DMS53 (cell line): ENCODE data around the gene LY6G6F.

Source experiments
- DNase-seq: peaks from one replicate; lab custom pipeline; 2025; lab: John Stamatoyannopoulos, UW

LY6G6F gene

DNA sequence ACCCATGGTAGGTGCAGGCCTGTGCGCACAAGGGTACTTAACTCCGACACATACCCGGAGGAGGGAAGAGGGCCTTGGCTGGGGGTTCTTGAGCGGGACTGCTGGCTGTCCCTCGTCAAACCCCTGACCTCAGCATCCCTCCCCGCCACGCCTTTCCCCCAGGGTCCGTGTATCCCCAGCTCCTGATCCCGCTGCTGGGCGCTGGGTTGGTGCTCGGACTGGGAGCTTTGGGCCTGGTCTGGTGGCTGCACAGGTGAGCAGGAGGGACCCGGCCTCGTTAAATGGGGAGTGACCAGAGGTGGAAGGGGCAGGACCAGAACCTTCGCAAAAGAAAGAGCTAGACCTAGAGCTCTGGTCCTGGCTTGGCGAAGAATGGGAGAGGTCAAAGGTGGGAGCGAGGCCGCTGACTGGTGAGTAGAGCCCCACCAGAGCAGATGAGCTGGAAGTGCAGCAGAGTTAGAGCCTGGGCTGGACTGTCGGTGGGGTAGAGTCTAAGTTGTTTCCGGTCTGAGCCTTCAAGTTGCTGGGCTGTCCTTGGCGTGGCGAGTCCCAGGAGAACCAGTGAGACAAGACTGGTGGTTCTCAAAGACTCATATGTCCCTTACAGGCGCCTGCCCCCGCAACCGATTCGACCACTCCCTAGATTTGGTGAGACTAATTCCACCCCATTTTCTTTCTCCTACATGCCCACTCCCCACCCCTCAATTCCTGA is 17.5 kb downstream of the LY6G6F start:
- no peak for DNase-seq

DNA sequence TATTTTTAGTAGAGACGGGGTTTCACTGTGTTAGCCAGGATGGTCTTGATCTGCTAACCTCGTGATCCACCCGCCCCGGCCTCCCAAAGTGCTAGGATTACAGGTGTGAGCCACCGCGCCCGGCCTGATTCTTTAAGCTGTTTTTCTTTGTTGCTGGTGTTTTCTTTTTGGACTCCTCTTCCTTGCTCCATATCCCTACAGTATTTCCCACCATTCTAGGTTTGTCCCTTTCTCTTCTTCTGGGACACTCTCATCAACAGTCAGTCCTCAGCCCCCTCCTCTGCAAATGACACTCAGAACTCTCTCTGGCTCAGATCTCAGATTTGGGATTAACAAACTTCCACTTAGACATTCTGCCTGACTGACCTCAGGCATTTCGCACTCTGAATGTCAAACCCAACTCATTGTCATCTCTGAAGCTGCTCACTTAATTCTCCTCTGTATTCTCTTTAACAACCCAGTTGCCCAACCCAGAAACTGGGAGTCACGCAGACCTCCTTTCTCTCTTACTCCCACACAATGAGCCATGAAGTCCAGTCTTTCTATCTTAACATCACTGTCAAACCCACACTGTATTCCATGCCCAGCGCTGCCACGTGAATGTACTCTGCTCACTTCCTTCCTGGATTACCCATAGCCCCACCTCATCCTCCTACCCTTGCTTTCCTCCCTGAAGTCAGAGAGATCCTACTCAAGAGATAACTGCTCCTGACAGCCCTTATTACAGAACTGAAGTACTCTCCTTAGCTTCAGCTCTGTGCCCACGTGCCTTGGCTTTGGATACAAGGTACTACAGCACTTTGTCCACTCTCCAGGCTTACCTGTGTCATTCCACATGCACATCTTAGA is 19.1 kb downstream of the LY6G6F start:
- no peak for DNase-seq

DNA sequence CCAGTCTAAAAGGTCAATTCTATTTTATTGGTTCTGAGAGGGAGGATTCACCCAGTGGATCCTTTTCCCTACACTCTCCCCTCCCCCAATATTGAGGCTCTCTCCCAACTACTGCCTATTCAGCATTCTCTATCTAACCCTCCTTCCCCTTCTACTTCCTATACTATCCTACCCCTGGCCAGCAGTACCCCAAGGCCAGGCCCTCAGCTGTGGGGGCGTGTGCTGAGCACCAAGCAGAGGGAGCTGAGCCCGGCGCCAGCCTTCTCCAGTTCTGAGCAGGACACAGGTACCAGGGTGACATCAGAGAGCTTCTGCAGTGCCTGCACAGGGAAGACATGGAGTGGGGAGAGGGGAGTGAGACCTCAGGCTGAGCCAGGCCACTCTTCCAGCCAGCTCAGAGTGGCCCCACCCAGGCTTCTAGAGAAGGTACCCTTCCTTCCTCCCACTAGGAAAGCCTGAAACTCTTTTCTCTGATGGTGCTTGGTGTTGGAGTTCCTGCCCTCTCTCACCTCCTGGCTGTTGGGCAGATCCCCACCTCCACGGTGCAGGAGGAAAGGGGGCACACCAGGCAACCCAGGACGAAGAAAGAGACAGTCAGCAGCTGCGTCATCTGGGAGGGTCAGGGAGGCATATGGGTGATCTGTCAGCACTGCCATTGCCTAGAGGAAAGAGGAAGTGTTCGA is 20.5 kb downstream of the LY6G6F start:
- DNase-seq = no peak

DNA sequence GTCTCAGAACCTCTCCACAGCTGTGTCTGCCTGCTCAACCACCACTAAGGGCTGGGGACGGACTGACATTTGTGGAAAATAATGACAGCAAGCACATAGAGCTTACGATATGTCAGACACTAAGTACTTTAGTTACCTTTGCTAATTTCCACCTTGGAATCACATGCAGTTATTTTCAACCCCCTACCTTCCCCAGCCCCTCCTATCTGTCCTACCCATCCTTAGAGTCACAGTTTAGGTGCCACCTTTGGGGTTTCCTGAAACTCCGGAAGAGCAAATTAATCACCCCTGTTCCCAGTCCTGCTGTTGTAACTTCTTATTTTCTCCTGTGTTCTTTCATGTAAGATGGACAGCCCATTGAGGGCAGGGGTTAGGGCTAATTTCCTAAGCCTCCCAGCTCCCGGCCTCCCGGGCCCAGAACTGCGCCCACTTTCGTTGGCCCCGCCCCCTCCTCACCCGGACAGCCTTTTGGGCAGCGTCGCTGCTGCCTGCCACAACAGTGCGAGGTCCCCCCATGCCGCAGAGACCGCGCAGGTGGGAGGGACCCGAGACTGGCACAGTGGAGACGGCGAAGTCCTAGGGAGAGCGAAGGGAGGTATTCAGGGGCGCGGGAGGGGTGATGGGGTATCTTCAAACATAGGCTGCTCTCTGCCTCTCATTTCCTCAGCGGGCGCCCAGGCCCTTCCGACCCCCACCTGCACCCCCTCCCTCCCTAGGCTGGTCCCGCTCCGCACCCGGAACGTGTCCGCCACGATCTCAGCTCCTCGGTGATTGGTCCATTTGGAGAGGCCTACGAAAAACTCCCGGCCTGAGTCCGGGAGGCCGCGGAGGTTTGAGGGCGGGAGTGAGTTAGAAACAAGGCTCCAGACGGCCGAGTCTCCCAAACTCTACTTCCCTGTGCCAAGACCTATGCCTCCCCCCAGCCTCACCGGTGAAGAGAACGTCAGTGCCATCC is 21.3 kb downstream of the LY6G6F start:
- DNase-seq = no peak

DNA sequence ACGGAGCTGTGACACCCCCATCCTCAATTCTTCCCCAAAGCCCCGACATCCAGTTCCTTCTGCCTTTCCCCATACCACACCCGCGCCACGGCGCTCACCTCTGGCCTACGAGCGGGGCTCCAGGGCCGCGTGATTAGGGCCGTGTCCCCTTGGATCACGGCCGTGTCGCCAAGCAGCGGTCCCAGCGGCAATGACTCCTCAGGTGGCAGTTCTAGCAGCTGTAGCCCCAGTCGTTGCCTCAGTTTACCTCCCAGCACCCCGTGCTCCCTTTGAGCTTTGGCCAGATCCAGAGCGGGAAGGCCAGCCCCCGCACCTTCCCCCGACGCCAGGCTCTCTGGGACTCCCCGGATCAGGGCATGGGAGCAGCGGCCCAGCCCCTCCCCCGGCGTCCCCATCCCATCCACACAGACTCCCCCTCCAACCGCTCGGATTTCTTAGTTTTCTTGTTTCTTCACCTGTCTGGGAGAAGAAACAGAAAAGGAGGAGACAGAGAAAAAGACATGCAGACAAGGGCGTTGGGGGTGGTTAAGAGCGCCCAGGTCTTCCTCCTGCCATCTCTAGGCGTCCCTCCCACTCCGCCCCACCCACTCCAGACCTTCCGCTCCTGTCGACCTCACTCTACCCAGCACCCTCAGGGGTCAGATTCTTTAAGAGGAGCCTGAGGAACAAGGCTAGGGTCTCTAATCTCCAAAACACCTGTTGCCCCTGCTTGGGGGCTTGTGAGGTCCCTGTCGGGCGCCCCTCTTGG is 22.3 kb downstream of the LY6G6F start, which contains the start of gene DDAH2:
DDAH2 (minus strand) TSS at position 533 of the 748 bp plus-strand sequence; CDS start at position 395, 138 bp downstream.
- no peak for DNase-seq

DNA sequence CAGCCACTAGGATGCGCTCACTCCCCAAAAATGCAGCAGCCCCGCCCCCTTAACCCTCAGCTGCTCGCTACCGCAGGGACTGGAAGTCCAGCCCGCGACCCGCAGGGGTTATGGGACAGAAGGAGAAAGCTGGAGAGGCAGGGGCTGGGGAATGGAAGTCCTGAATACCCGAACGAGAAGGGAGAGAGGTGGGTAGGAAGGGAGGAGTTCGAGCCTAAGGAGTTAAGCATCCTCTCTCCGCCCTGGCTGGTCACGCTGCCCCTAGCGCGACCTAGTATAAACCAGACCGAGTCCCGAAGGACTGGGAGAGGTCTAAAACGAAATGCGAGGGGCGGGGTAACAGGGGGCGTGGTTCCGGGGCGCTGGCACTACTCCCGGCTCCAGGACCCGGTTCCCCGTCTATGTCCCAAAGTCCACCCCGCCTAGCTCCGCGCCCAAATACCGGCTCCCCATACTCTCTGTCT is 22.9 kb downstream of the LY6G6F start:
- DNase-seq = peak; percentile 94

DNA sequence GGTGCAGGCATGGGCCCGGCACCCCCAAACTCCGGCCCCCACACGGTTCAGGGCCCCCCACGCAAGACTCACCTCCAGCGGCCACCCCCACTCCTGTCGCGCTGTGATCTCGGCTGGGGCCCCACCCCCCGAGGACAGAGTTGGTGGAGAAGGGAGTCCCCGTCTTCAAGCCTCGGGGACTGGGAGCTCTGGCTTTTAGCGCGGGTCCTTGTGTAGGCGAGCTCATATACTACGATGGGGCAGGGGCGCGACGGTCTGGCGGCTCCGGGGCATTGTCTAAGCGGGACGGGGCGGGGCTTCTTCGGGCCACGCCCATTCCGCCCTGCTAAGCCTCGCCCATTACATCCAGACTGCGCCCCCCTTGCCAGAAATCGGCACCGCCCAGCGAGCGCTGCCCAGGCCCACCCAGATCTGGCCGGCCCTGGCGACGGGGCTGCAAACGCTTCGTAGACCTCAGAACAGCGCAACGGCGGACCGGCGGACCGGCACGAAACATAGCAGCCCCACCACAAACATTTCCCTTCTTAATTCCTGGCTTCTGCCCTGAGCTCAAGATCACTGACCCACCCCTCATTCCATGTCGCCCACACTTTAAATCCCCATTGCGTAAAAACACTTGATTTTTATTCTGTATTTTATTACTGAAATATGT is 23.4 kb downstream of the LY6G6F start:
- peak; percentile 74 for DNase-seq

DNA sequence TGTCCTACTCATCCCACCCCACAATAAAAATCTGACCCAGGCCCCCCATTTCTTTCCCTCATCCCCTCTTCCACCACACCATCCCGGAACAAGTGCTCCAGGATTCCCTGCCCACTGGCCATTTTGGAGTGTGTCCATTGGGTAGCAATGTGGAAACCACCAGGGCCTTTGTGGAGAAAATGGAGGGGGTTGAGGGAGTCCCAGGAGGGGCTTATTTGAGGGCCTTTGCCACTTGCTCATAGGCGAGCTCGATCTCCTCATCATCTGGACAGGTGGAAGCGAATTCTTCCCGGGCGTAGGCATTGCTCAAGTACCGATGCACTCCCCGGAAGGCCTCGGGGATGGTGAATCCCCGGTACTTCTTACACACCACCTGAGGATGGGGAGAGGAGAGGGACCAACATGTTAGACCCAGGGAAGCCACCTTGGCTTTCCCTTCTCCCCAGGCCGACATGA is 24.0 kb downstream of the LY6G6F start:
- DNase-seq = peak; percentile 37

DNA sequence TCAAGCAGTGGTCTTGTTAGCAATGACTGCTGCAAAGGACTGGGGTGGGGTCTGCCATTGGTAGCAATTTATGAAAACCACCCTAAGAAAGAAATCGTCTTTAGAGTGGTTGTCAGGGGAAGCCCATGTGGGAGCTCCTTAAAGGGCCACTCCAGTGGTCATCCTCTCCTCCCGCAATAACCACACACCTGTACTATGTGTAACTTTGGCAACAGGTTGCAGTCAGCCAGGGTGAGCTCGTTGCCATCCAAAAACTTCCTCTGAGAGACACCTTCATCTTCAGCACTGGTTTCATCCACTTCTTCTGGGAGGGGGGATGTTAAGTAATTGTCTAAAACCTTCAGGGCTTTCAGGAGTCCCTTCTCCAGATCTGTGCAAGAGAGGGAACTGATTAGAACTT is 25.4 kb downstream of the LY6G6F start:
- no peak for DNase-seq

DNA sequence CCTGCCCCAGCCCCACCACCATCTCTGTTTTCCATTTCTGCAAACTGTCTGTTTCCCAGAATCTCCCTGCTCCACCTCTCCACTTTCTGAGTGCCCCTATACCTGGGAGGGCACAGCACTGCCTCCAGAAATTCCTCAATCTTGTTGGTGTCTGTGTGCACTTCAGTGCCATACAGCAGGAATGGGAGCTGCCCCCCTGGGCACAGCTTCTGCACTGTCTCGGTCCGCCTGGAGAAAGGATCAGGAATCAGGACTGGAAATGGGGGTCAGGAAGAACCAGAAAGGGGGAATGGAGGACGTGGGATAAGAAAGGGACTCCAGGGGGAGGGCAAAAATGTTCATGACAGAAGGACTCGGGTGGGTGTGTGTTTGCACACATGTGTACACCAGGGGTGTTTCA is 27.1 kb downstream of the LY6G6F start:
- DNase-seq = no peak

DNA sequence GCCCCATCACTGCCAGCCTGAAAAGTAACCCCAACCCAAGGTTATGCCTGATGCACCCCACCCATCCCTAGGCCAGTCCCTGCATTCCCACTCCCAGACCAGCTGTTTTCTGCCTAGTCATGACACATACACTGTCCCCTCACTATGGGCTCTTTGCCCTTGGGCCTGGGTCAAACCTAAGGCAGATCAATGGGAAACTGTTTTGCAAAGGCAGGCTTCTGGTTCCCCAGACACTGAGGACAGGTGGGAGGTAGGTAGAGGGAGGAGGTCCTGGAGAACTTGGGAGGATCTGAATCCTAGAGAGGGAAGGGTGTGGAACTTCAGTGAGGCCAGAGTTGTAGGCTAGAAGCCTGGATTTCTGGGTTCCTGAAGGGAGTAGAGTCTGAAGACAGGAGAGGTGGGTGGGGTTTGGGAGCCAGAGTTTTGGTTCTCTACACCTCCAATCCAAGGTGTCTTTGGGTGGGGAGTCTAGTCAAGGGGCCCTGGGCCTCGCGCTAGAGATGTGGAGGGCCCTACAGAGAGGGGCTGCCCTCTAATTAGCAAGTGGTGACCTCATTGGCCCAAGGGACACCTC is 27.7 kb downstream of the LY6G6F start:
- no peak for DNase-seq

DNA sequence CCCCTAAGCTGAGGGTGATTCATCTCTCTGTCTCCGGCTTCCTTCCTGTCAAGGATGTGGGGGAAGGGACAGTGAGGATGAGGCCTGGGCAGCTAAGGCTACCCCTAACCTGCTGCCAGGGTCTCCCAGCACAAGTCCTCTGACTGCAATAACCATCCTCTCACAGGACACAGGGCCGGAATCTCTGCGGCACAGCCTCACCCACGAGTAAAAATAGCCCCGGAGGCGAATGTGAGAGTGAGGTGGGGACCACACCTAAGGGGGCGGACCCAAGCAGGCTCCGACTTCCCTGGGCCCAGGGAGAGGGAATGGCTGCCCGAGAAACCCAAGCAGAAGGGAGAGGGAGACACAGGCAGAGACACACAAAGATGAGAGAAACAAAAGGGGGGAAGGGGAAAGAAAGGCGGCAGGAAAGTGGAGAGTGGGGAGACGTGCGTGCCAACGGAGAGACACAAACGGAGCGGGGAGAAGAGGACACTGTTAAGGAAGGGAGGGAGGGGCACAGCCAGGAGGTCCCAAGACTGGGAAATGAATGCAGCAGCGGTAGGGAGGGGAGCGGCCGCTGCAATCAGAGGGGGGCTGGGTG is 28.2 kb downstream of the LY6G6F start:
- peak; percentile 87 for DNase-seq

DNA sequence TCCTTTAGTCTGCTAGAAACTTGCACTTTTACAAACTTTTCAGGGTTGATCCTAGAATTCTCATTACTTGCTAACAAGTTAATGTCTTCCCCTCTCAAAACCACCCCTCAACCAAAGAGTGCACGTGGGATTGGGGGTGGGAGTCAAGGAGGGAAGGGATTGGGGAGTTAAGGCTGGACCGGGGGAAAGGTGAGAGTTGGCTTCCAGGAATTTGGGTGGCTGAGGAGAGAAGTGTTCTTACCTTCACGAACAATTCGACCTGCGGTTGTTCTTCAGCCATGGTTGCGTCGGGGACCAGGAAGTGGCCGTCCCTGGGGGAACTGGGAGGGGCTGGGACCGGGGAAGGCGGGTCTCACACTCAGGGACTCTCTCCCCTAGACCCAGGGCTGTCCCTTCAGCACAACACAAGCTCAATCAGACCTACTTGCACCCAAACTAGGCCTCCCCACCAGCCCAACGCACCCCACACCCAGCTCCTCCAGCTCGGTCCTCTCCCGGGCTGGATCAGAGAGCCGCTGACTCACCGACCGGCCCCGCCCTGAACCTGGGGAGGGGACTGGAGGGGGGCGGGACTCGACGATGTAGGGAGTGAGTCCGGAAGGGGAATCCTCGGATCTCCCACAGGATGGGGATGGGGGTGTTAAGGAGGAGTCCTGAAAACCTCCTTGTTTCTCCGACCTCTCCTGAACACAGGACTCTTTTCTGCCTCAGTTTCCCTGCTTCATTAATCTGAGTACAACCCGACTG is 29.5 kb downstream of the LY6G6F start, which contains the start of gene CLIC1:
CLIC1 (minus strand) TSS at position 510 of the 747 bp plus-strand sequence; CDS start at position 280, 230 bp downstream.
- peak; percentile 96 for DNase-seq

DNA sequence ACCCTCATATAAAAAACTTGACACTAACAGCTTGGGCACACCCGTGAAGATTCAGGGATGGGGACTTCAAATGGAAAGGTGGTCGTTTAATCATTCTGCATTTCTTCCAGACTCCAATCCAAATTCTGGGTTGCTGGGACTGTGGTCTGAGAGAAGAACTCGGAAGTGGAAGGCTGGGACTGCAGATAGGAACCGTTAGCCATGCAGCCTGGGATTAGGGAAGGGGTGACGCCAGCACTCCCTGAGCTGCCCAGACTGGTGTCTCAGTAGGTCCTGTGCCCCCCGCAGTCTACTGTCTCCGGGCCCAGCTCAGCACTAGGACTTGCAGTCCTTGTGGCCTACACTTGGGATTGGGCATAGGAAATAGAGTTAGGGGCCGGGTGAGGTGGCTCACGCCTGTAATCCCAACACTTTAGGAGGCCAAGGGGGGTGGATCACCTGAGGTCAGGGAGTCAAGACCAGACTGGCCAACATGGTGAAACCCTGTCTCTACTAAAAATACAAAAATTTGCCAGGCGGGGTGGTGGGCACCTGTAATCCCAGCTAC is 30.2 kb downstream of the LY6G6F start:
- DNase-seq = peak; percentile 61

DNA sequence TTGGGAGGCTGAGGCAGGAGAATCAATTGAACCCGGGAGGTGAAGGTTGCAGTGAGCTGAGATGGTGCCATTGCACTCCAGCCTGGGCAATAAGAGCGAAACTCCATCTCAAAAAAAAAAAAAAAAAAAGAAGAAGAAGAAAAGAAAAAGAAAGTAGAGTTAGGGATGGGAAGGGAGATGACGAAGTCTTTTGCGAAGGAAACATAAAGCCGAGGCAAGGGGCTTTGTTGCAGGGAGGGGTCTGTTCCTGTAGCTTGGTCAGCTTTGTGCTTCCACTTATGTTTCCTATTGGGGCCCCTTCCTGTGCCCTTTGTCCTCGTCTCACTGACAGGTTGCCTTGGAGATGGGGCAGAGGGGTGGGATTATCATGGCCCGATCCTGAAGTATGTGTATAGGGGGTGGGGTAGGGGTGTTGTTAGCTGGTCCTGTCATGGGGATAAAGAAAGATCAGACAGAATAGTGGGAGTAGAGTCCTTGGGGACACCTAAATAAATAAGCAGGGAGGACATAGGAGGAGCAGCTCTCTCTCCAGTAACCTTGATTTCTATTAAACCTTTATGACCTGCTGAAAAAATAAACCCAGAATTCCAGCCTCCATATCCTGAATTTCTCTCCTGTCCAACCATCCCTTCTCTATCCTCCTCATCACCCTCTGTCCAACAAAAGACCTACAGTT is 30.8 kb downstream of the LY6G6F start:
- DNase-seq = peak; percentile 97

DNA sequence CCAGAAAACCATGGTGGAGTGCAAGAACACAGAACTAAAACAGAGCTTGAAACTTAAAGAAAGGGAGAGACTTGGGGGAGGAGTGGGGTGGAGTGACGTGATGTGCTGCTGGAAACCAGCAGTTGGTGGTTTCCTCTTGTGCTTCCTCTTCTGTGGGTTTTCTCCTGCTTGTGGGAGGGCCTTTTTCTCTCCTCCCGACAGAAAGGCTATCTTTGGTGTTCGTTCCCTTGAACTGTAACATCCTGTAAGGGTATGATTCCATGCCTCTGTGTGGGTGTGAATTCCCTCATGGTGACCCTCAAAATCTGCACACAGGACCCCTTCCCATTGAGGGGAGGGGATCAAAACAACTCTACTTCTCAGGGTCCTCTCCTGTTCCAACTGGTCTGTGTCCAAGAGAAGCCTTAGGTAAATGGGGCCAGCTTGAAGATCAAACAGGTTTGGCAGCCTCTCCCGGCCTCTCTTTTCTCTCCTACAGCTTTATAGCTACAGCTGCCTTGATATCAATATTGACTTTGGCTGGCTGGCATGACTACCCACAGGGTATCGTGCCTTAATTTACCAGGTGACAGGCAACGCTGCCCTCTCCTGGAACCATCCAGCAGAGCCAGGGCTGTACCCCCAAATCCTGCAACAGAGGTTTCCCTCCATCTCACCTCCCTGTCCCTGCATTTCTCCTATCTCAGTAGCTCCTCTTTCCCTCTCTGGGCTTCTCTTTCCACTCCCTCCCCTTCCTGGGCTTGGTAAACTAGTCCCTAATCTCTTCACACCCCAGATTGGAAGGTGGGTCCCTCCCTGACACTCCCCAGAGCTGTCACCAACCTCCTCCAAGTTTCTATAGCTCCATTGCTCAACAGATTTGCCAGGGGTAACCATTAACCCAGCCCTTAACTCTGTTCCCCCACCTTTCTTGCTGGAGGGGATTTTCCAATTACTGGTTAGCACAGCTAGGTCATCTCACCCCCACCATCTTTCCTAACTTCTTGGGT is 31.6 kb downstream of the LY6G6F start:
- peak; percentile 99 for DNase-seq
